HepG2 (cell line): ENCODE data around the gene INPP5E. TPM values are rescaled to one million over a fixed set of nuclear protein-coding genes. Genes with fewer than 3 reads are reported as not detected.

ENCODE experiments used
- ATF7 ChIP-seq, 2 experiments: fragments of 450-650 bp in 1 of 2; sonication (generic) in 1 of 2; formaldehyde crosslinking in 1 of 2; IDR thresholded peaks; 2 replicates each; pipeline versions ENCODE4 v1.4.0 to v1.6.1; 2016 to 2020; ENCODE audit warnings: antibody characterized with exemption in 1 of 2, mild to moderate bottlenecking in 1 of 2, missing genetic modification reagents in 1 of 2
- BCL6 ChIP-seq: IDR thresholded peaks from 2 replicates; pipeline ENCODE4 v1.6.1; 2016; ENCODE audit warnings: missing genetic modification reagents, missing compliant biosample characterization
- DMAP1 ChIP-seq: IDR thresholded peaks from 2 replicates; pipeline ENCODE4 v1.6.1; 2016
- FOXA3 ChIP-seq: IDR thresholded peaks from 2 replicates; pipeline ENCODE4 v1.6.1; 2016; ENCODE audit warnings: missing genetic modification reagents, missing compliant biosample characterization
- GLI4 ChIP-seq: sonication (generic); formaldehyde crosslinking; IDR thresholded peaks from 2 replicates; pipeline ENCODE4 v1.5.1; 2020; ENCODE audit warnings: missing genetic modification reagents, mild to moderate bottlenecking, moderate library complexity, borderline replicate concordance
- HOMEZ ChIP-seq: IDR thresholded peaks from 2 replicates; pipeline ENCODE4 v1.6.1; 2016; ENCODE audit warnings: low read depth
- HOXA9 ChIP-seq: sonication (generic); formaldehyde crosslinking; IDR thresholded peaks from 2 replicates; pipeline ENCODE4 v1.8.1; 2022; ENCODE audit warnings: missing genetic modification reagents, mild to moderate bottlenecking, moderate library complexity, borderline replicate concordance
- MEIS1 ChIP-seq: sonication (generic); formaldehyde crosslinking; IDR thresholded peaks from 2 replicates; pipeline ENCODE4 v1.9.0; 2021; ENCODE audit warnings: mild to moderate bottlenecking, missing genetic modification reagents, moderate library complexity, borderline replicate concordance
- MIER3 ChIP-seq: IDR thresholded peaks from 2 replicates; pipeline ENCODE4 v1.6.1; 2016; ENCODE audit warnings: missing compliant biosample characterization, borderline replicate concordance
- NONO ChIP-seq, 2 experiments: fragments of 450-650 bp in 1 of 2; sonication (generic) in 1 of 2; formaldehyde crosslinking in 1 of 2; IDR thresholded peaks in 1 of 2; conservative IDR thresholded peaks in 1 of 2; 2 replicates each; pipeline versions ENCODE4 v1.6.1 to v1.8.0; 2017 to 2022; ENCODE audit warnings: mild to moderate bottlenecking in 1 of 2, missing genetic modification reagents in 1 of 2, moderate library complexity in 1 of 2
- NR2C2 ChIP-seq: sonication (generic); formaldehyde crosslinking; IDR thresholded peaks from 2 replicates; pipeline ENCODE4 v1.4.0; 2020; ENCODE audit warnings: missing genetic modification reagents, mild to moderate bottlenecking, moderate library complexity, borderline replicate concordance
- PCBP1 ChIP-seq: fragments of 200-400 bp; formaldehyde crosslinking; IDR thresholded peaks from 2 replicates; pipeline ENCODE4 v1.6.1; 2017; ENCODE audit warnings: mild to moderate bottlenecking, low read depth, low read length, borderline replicate concordance
- RELA ChIP-seq: sonication (generic); formaldehyde crosslinking; IDR thresholded peaks from 2 replicates; pipeline ENCODE4 v1.4.0; 2020; ENCODE audit warnings: missing genetic modification reagents
- RFXANK ChIP-seq: IDR thresholded peaks from 2 replicates; pipeline ENCODE4 v1.6.1; 2016
- TRIM24 ChIP-seq: sonication (generic); formaldehyde crosslinking; IDR thresholded peaks from 2 replicates; pipeline ENCODE4 v1.8.0; 2022; ENCODE audit warnings: mild to moderate bottlenecking, missing genetic modification reagents
- ZKSCAN1 ChIP-seq: fragments of 150-350 bp; IDR thresholded peaks from 2 replicates; pipeline ENCODE4 v1.6.1; 2014; ENCODE audit warnings: low read length
- ZNF546 ChIP-seq: sonication (generic); formaldehyde crosslinking; conservative IDR thresholded peaks from 2 replicates; pipeline ENCODE4 v1.8.1; 2023; ENCODE audit warnings: mild to moderate bottlenecking, missing genetic modification reagents
- ZNF562 ChIP-seq: sonication (generic); formaldehyde crosslinking; IDR thresholded peaks from 2 replicates; pipeline ENCODE4 v1.8.0; 2022; ENCODE audit warnings: missing genetic modification reagents, borderline replicate concordance
- ZNF75D ChIP-seq: sonication (generic); formaldehyde crosslinking; IDR thresholded peaks from 2 replicates; pipeline ENCODE4 v1.8.1; 2023; ENCODE audit warnings: missing genetic modification reagents, mild to moderate bottlenecking, borderline replicate concordance
- ZNF782 ChIP-seq: sonication (generic); formaldehyde crosslinking; IDR thresholded peaks from 2 replicates; pipeline ENCODE4 v1.4.0; 2020; ENCODE audit warnings: missing genetic modification reagents, mild to moderate bottlenecking, borderline replicate concordance
- polyA plus RNA-seq, 8 experiments: library from polyadenylated mRNA; depleted of rRNA in 3 of 8; stranded (reverse) in 7 of 8; unstranded in 1 of 8; fragments of >200 nt; fragmentation: Illumina TruSeq in 4 of 8; extraction: Trizol in 4 of 8; gene quantifications; 2 replicates each; pipeline versions ENCODE4 v1.2.1 to v1.2.3, GENCODE V29; 2011 to 2016; ENCODE audit warnings: low read depth in 4 of 8, missing spikeins in 1 of 8, mixed read lengths in 1 of 8; ENCODE audit not compliant: insufficient read depth in 1 of 8
- total RNA-seq, 5 experiments: library from RNA; depleted of rRNA; stranded (reverse); fragments of >200 nt; fragmentation: Illumina TruSeq; extraction: Trizol; gene quantifications; 2 replicates each; pipeline ENCODE4 v1.2.3, GENCODE V29; 2016; ENCODE audit warnings: low read depth in 1 of 5
- TF ChIP-seq, protein P1 (sequence below): sonication (generic); formaldehyde crosslinking; IDR thresholded peaks from 2 replicates; pipeline ENCODE4 v1.9.0; 2022; ENCODE audit warnings: missing genetic modification reagents, mild to moderate bottlenecking, borderline replicate concordance
- TF ChIP-seq, protein P2 (sequence below): sonication (generic); formaldehyde crosslinking; IDR thresholded peaks from 2 replicates; pipeline ENCODE4; 2020; ENCODE audit warnings: missing genetic modification reagents, mild to moderate bottlenecking, borderline replicate concordance

INPP5E gene
- total and polyA plus RNA-seq, 2 of the 13 experiments (the other 11 are each of a cell fraction or from before 2014, with no cell fraction given): 5.5 TPM

- TF ChIP-seq ZNF75D (CRISPR knock-in tag): no peak
- 0 out of 2 replicates have a peak, but pooled peaks have one; percentile 14 for TF ChIP-seq RFXANK (CRISPR knock-in tag)
- TF ChIP-seq DMAP1 (CRISPR knock-in tag): peak; percentile 50; the same call in 1 of the 2 replicates
- TF ChIP-seq HOXA9 (CRISPR knock-in tag): peak; percentile 35; the same call in 1 of the 2 replicates
- no peak for TF ChIP-seq PCBP1
- TF ChIP-seq GLI4 (CRISPR knock-in tag): no peak
- TF ChIP-seq, protein P1, sequence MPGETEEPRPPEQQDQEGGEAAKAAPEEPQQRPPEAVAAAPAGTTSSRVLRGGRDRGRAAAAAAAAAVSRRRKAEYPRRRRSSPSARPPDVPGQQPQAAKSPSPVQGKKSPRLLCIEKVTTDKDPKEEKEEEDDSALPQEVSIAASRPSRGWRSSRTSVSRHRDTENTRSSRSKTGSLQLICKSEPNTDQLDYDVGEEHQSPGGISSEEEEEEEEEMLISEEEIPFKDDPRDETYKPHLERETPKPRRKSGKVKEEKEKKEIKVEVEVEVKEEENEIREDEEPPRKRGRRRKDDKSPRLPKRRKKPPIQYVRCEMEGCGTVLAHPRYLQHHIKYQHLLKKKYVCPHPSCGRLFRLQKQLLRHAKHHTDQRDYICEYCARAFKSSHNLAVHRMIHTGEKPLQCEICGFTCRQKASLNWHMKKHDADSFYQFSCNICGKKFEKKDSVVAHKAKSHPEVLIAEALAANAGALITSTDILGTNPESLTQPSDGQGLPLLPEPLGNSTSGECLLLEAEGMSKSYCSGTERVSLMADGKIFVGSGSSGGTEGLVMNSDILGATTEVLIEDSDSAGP: peak; percentile 28
- no peak for TF ChIP-seq ATF7 (IDR thresholded peaks at IDR 0.05)
- no peak for TF ChIP-seq ATF7 (CRISPR knock-in tag; IDR thresholded peaks at IDR 0.05)
- TF ChIP-seq NONO (IDR thresholded peaks at IDR 0.05): no peak
- peak; percentile 76 for TF ChIP-seq NONO (CRISPR knock-in tag; conservative IDR thresholded peaks at IDR 0.05)
- no peak for TF ChIP-seq TRIM24
- TF ChIP-seq ZNF782 (CRISPR knock-in tag): no peak; the same call in 1 of the 2 replicates
- TF ChIP-seq BCL6 (CRISPR knock-in tag): no peak
- TF ChIP-seq FOXA3 (CRISPR knock-in tag): no peak
- TF ChIP-seq ZNF546 (CRISPR knock-in tag): no peak
- no peak for TF ChIP-seq HOMEZ
- TF ChIP-seq MIER3 (CRISPR knock-in tag): 0 out of 2 replicates have a peak, but pooled peaks have one; percentile 38
- no peak for TF ChIP-seq NR2C2 (CRISPR knock-in tag)
- no peak for TF ChIP-seq MEIS1 (CRISPR knock-in tag)
- TF ChIP-seq RELA (CRISPR knock-in tag): no peak
- no peak for TF ChIP-seq ZNF562 (CRISPR knock-in tag)
- TF ChIP-seq, protein P2, sequence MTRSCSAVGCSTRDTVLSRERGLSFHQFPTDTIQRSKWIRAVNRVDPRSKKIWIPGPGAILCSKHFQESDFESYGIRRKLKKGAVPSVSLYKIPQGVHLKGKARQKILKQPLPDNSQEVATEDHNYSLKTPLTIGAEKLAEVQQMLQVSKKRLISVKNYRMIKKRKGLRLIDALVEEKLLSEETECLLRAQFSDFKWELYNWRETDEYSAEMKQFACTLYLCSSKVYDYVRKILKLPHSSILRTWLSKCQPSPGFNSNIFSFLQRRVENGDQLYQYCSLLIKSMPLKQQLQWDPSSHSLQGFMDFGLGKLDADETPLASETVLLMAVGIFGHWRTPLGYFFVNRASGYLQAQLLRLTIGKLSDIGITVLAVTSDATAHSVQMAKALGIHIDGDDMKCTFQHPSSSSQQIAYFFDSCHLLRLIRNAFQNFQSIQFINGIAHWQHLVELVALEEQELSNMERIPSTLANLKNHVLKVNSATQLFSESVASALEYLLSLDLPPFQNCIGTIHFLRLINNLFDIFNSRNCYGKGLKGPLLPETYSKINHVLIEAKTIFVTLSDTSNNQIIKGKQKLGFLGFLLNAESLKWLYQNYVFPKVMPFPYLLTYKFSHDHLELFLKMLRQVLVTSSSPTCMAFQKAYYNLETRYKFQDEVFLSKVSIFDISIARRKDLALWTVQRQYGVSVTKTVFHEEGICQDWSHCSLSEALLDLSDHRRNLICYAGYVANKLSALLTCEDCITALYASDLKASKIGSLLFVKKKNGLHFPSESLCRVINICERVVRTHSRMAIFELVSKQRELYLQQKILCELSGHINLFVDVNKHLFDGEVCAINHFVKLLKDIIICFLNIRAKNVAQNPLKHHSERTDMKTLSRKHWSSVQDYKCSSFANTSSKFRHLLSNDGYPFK: no peak
- no peak for TF ChIP-seq ZKSCAN1
Measured at GRCh38 chr9:136482793-136483588, 43.3 kb upstream of the INPP5E start, which contains the start of gene SEC16A (continued).
